GM12873 (cell line): ENCODE data around the gene SIRPA.

Experiments
- TF ChIP-seq, protein P1 (sequence below): IDR thresholded peaks from 2 replicates; pipeline ENCODE4 v1.5.1; 2012; ENCODE audit warnings: low read depth, mild to moderate bottlenecking, moderate library complexity, low read length, control low read depth; ENCODE audit not compliant: insufficient read depth; ENCODE audit errors: missing control alignments

The SIRPA gene

GRCh38 chr20:1895674-1896483, 672 bp downstream of the SIRPA start:
- TF ChIP-seq, protein P1, sequence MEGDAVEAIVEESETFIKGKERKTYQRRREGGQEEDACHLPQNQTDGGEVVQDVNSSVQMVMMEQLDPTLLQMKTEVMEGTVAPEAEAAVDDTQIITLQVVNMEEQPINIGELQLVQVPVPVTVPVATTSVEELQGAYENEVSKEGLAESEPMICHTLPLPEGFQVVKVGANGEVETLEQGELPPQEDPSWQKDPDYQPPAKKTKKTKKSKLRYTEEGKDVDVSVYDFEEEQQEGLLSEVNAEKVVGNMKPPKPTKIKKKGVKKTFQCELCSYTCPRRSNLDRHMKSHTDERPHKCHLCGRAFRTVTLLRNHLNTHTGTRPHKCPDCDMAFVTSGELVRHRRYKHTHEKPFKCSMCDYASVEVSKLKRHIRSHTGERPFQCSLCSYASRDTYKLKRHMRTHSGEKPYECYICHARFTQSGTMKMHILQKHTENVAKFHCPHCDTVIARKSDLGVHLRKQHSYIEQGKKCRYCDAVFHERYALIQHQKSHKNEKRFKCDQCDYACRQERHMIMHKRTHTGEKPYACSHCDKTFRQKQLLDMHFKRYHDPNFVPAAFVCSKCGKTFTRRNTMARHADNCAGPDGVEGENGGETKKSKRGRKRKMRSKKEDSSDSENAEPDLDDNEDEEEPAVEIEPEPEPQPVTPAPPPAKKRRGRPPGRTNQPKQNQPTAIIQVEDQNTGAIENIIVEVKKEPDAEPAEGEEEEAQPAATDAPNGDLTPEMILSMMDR = no peak

DNA sequence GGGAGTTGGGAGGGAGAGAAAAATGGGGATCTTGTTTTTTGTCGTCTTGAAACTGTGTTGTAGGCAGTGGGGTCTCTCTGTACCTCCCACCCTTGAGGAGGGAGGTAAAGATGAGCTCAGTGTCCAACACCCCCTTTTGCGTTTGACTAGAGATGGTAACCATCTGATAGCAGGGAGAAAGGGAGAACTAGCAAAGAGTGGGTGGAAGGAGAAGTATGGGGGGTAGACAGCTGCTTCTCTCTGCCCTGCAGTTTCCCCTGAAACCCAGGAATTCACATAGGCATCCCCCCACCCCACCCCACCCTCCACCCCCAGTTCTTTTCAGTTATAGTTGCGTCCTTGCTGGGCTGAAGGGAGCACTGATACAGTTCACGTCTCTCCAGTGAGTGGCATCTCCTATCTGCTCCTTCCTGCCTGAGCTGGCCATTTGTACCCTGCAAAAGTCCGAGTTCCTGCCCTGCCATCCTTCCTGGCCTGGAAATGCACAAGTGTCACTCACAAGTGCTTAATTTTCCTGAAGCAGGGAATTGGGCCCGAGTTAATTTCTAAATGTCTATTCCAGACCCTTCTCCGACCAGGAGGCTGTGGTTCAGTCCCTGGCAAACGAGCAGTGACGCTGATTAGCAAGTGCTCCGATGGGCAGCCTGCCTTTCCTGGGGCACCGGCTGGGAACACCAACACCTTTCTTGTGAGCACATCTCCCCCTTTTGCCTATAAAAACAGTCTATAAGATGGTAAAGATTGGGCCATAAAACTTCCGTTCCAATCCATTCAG, 1.5 kb downstream of the SIRPA start:
- TF ChIP-seq, protein P1 = no peak

DNA sequence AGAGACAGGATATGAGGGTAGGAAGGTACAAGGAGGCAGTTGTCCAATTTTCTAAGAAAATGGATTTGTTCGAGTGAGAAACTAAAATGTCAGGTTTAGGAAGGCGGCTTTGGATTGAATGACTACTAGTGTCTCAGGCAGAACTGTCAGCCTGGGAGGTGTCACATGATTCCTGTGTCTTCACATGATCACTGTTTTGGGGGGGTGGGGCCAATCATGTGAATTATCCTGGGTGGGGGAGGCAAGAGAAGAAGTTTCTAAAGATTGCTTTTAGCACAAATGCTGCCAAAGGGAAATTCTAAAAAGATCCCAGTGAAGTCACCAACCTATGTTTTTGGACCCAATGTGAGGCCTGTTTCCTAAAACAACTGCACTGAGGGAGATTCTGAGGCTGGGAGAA, 2.3 kb downstream of the SIRPA start:
- TF ChIP-seq, protein P1 = no peak

- TF ChIP-seq, protein P1 = no peak
These were observed 2.8 kb downstream of the SIRPA start for GRCh38 chr20:1897965-1898464.

DNA sequence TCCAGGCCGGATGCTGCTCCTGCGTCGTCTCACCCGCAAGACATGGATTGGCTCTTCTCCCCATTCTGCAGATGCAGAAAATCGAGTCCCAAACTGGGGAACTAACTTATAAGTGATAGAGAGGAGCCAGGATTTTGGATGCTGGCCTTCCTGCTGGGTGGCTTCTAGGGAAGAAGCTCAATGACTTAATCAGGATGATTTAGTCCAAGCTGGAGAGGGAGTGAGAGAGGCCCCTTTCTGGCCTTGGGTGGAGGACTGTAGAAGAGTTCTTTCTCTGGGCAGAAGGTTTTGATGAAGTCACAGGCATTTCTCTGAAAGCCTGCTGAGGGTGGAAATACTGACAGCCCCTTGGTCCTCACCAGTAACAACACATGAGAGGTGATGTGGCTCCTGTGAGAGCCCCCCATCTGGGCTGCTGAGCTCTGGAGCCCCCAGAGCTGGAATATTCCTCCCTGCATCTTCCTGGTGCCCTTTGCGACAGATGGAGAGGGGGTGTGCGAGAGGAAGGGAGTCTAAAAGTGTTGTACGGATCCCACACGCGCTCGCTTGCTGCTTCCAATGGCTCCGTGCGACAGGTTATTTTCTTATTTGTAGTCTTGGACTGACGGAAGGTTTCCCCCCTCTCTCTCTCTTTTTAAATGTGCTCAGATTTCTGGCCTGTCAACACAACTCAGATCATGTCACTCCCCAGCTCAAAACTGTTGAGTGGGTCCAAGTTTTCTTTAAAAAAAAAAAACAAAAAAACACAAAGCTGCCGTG, 3.5 kb downstream of the SIRPA start:
- TF ChIP-seq, protein P1 = no peak

GRCh38 chr20:1899241-1899525, 4.0 kb downstream of the SIRPA start:
- TF ChIP-seq, protein P1 = no peak
